KOPT-K1 (cell line): ENCODE results near the gene MBD3L4.

Source experiments
- H3K27ac ChIP-seq: fragments of 200-600 bp; sonication (generic); 2 replicates; pipeline ENCODE4 v1.5.1; 2016; ENCODE audit warnings: antibody characterized with exemption, mild to moderate bottlenecking, low read depth, low read length; ENCODE audit not compliant: poor library complexity, severe bottlenecking
- H3K36me3 ChIP-seq: fragments of 200-600 bp; sonication (generic); 2 replicates; pipeline ENCODE4 v1.5.1; 2017; ENCODE audit warnings: antibody characterized with exemption, mild to moderate bottlenecking, low read length, moderate library complexity; ENCODE audit not compliant: insufficient read depth
- H3K9me3 ChIP-seq: fragments of 200-600 bp; sonication (generic); 2 replicates; pipeline ENCODE4 v1.5.1; 2017; ENCODE audit warnings: antibody characterized with exemption, low read length, mild to moderate bottlenecking; ENCODE audit not compliant: insufficient read depth, poor library complexity, severe bottlenecking

Gene MBD3L4

GRCh38 chr19:7006135-7006704 lies 33.8 kb downstream of the MBD3L4 start:
- Histone ChIP-seq H3K36me3 (no peaks in the 10 kb centered on the region), H3K27ac (no peak overlapping the region), H3K9me3 (no peaks in the 10 kb centered on the region)

- H3K27ac ChIP-seq, result no peak overlapping the region
- H3K36me3 ChIP-seq, result no peaks in the 10 kb centered on the region
- no peaks in the 10 kb centered on the region for H3K9me3 ChIP-seq
Observed at GRCh38 chr19:7004313-7004931, 35.6 kb downstream of the MBD3L4 start.

DNA sequence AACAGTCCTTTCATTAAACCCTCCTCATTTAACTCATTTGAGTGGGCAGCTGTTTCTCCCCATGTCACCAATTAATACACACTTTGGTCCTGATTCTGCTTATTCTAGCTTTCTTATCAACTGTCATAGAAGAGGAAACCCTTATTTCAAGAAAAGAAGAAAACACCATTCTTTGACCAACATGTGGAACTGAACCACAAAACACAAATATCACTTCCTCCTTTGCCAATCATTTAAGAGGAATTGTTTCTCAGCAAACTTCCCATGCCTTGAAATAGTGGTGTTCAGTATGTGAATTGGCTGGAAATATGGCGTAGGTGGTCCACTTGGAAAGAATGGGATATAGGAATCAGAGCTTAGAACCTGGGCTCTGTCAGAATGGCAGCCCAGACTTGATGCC lies 39.2 kb downstream of the MBD3L4 start:
- Histone ChIP-seq H3K9me3 (no peaks in the 10 kb centered on the region), H3K36me3 (no peaks in the 10 kb centered on the region), H3K27ac (no peak overlapping the region)

DNA sequence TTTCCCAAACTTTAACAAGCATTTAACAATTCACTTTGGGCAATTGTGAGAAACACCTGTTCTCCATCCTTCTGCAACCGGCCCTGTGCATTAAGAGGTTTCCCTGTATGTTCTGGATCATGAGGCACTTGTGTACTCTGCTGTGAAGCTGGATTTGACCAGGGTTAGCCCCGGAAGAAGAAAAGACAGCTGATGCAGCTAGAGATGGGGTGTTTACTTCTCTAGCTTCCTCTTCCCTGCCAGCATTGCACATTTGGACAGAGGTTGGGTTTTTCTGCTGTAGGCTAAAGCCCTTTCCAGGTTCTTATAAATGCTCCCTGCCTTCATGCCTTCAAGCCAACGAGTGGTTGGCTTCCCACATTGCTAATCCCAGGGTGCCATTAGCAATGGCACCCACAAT lies 39.6 kb downstream of the MBD3L4 start:
- no peak overlapping the region for H3K27ac ChIP-seq
- no peaks in the 10 kb centered on the region for H3K9me3 ChIP-seq
- no peaks in the 10 kb centered on the region for H3K36me3 ChIP-seq

GRCh38 chr19:6999933-7000332 lies 40.0 kb downstream of the MBD3L4 start:
- Histone ChIP-seq H3K36me3 (no peaks in the 10 kb centered on the region), H3K27ac (no peak overlapping the region), H3K9me3 (no peaks in the 10 kb centered on the region)

GRCh38 chr19:6997679-6998445 lies 42.1 kb downstream of the MBD3L4 start:
- H3K9me3 ChIP-seq, result no peaks in the 10 kb centered on the region
- no peaks in the 10 kb centered on the region for H3K36me3 ChIP-seq
- no peak overlapping the region for H3K27ac ChIP-seq

DNA sequence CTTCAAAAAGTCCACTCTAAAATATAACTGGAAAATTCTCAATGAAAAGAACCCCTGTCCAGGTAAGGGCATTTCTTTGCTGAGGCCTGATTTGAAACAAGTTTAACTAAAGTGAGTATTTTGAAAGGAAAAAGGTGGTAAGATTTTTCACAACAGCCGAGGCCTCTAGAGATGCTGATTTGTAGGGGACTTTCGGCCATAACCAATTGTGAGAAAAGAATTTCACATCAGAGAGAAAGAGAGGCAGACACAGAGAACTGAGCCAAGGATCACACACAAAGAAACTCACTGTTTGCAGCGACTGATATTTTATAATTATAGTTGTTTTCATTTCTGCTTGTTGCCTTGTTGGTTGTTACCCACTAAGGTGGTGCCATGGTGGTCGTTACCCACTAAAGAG lies 43.2 kb downstream of the MBD3L4 start:
- Histone ChIP-seq H3K27ac (no peak overlapping the region), H3K36me3 (no peaks in the 10 kb centered on the region), H3K9me3 (no peaks in the 10 kb centered on the region)

GRCh38 chr19:6995054-6995453 lies 44.9 kb downstream of the MBD3L4 start:
- Histone ChIP-seq H3K9me3 (no peaks in the 10 kb centered on the region), H3K36me3 (no peaks in the 10 kb centered on the region), H3K27ac (no peak overlapping the region)

GRCh38 chr19:6988257-6988656 lies 51.7 kb downstream of the MBD3L4 start:
- Histone ChIP-seq H3K9me3 (peaks cover 27% of the 10 kb centered on the region), H3K36me3 (no peaks in the 10 kb centered on the region), H3K27ac (no peak overlapping the region)

GRCh38 chr19:6987850-6988249 lies 52.1 kb downstream of the MBD3L4 start:
- no peak overlapping the region for H3K27ac ChIP-seq
- peaks cover 29% of the 10 kb centered on the region for H3K9me3 ChIP-seq
- no peaks in the 10 kb centered on the region for H3K36me3 ChIP-seq
